B cell (primary cell): ENCODE results near the gene C2orf92. TPM values are rescaled to one million over a fixed set of nuclear protein-coding genes. Genes with fewer than 3 reads are reported as not detected.

Experiments used
- ATAC-seq: fragments of 200-7000 bp; cut with Tn5 transposase; one replicate; pipeline ENCODE4 v1.10.0; 2021; ENCODE audit warnings: low read depth, mild to moderate bottlenecking, moderate number of reproducible peaks, moderate library complexity
- CTCF ChIA-PET: fragments of 350-600 bp; sonication (Branson Sonifier 250); formaldehyde crosslinking; loops from one replicate; lab custom pipeline; 2021; ENCODE audit warnings: antibody characterized with exemption, inconsistent platforms; lab: Charles Lee
- POLR2A ChIA-PET: fragments of 350-600 bp; sonication (Branson Sonifier 250); formaldehyde crosslinking; loops from one replicate; lab custom pipeline; 2021; ENCODE audit warnings: antibody characterized with exemption; lab: Charles Lee
- DNase-seq: peaks from one replicate; pipeline ENCODE4 v3.0.0; 2013
- H2AFZ ChIP-seq: 2 replicates; pipeline ENCODE4 v1.6.1; 2012; ENCODE audit warnings: mild to moderate bottlenecking, low read depth, low read length; ENCODE audit not compliant: insufficient read depth, poor library complexity, severe bottlenecking
- H3K27ac ChIP-seq, 2 donors: 1 replicate in 1 of 2; 2 replicates in 1 of 2; pipeline ENCODE4 v1.5.1; 2012 to 2013; ENCODE audit warnings: low read length in 2 of 2, mild to moderate bottlenecking in 2 of 2, moderate library complexity in 1 of 2
- H3K27me3 ChIP-seq, 4 experiments: fragments of 200-600 bp in 1 of 4; sonication (generic) in 1 of 4; replicated peaks in 1 of 4; 1 replicate in 2 of 4; 2 replicates in 2 of 4; pipeline versions ENCODE4 v1.6.1 to v1.7.0; 2013 to 2016; ENCODE audit warnings: low read length in 3 of 4, mild to moderate bottlenecking in 2 of 4, mixed read lengths in 1 of 4, moderate library complexity in 1 of 4; ENCODE audit not compliant: insufficient read depth in 4 of 4, control insufficient read depth in 3 of 4; ENCODE audit errors: control extremely low read depth in 1 of 4
- H3K36me3 ChIP-seq, 2 experiments: replicated peaks in 1 of 2; 1 replicate in 1 of 2; 2 replicates in 1 of 2; pipeline versions ENCODE4 v1.6.1 to v1.7.1; 2013; ENCODE audit warnings: low read length in 1 of 2; ENCODE audit not compliant: insufficient read depth in 2 of 2, control insufficient read depth in 1 of 2; ENCODE audit errors: control extremely low read depth in 1 of 2, extremely low read depth in 1 of 2
- H3K4me1 ChIP-seq, 2 donors: fragments of 200-600 bp in 1 of 2; sonication (generic) in 1 of 2; 1 replicate in 1 of 2; 2 replicates in 1 of 2; pipeline versions ENCODE4 v1.5.1 to v1.6.1; 2013 to 2017; ENCODE audit warnings: low read length in 2 of 2; ENCODE audit not compliant: control insufficient read depth in 2 of 2, insufficient read depth in 2 of 2
- H3K4me2 ChIP-seq: replicated peaks from 2 replicates; pipeline ENCODE3; 2012; ENCODE audit warnings: mild to moderate bottlenecking, low read depth, low read length; ENCODE audit not compliant: poor library complexity, severe bottlenecking
- H3K4me3 ChIP-seq, 5 experiments: fragments of 200-600 bp in 1 of 5; sonication (generic) in 1 of 5; 1 replicate in 3 of 5; 2 replicates in 2 of 5; pipeline versions ENCODE4 v1.5.1 to v1.7.0; 2011 to 2016; ENCODE audit warnings: low read length in 4 of 5, mild to moderate bottlenecking in 4 of 5, low read depth in 2 of 5, control low read depth in 1 of 5, moderate library complexity in 1 of 5; ENCODE audit not compliant: insufficient read depth in 1 of 5; ENCODE audit errors: control extremely low read depth in 1 of 5, extremely low read depth in 1 of 5
- H3K79me2 ChIP-seq: fragments of 200-600 bp; sonication (generic); one replicate; pipeline ENCODE4 v1.6.0; 2016; ENCODE audit warnings: low read length; ENCODE audit not compliant: control insufficient read depth, insufficient read depth
- H3K9ac ChIP-seq: fragments of 200-600 bp; sonication (generic); 2 replicates; pipeline ENCODE4 v1.6.1; 2017; ENCODE audit warnings: mild to moderate bottlenecking, low read length, moderate library complexity
- H3K9me3 ChIP-seq, 3 donors: one replicate each; pipeline versions ENCODE4 v1.6.1 to v1.7.1; 2013; ENCODE audit warnings: low read length in 2 of 3; ENCODE audit not compliant: control insufficient read depth in 2 of 3, insufficient read depth in 1 of 3; ENCODE audit errors: control extremely low read depth in 1 of 3
- H4K20me1 ChIP-seq: 2 replicates; pipeline ENCODE4 v1.6.0; 2012; ENCODE audit warnings: mild to moderate bottlenecking, low read length; ENCODE audit not compliant: insufficient read depth, control insufficient read depth, poor library complexity, severe bottlenecking
- H3K27ac Mint-ChIP-seq: one replicate; pipeline ENCODE4 v1.8.0; 2021; ENCODE audit warnings: mixed read lengths
- H3K27me3 Mint-ChIP-seq: one replicate; pipeline ENCODE4 v1.8.0; 2021; ENCODE audit warnings: mixed read lengths
- H3K4me1 Mint-ChIP-seq: one replicate; pipeline ENCODE4 v1.8.0; 2021; ENCODE audit warnings: mixed read lengths
- H3K4me3 Mint-ChIP-seq: one replicate; pipeline ENCODE4 v1.8.0; 2021; ENCODE audit warnings: mixed read lengths
- H3K9me3 Mint-ChIP-seq: one replicate; pipeline ENCODE4 v1.8.0; 2022; ENCODE audit warnings: mixed read lengths; ENCODE audit not compliant: insufficient read depth
- EZH2 ChIP-seq: IDR thresholded peaks from 2 replicates; pipeline ENCODE4 v1.6.1; 2012; ENCODE audit warnings: borderline replicate concordance, low read depth, mild to moderate bottlenecking, moderate library complexity, low read length; ENCODE audit not compliant: insufficient read depth, poor library complexity, severe bottlenecking
- WGBS: methylation state at CpG from one replicate; pipeline ENCODE4 v1.1.5; 2013; ENCODE audit warnings: missing lambda C conversion rate; ENCODE audit not compliant: insufficient coverage; 5-methylcytosine and 5-hydroxymethylcytosine counted together
- intact Hi-C: fragments of 100-400 bp; cut with micrococcal nuclease; formaldehyde crosslinking; loops from one replicate; pipeline ENCODE4 v1.10.0; 2022
- polyA plus RNA-seq: library from polyadenylated mRNA; depleted of rRNA; stranded (reverse); fragments of >200 nt; gene quantifications from 2 replicates; pipeline ENCODE4 v1.2.3, GENCODE V29; 2012
- total RNA-seq, 2 donors: library from RNA; stranded (reverse); fragments of 120-200 nt in 1 of 2; gene quantifications; 1 replicate in 1 of 2; 2 replicates in 1 of 2; pipeline versions ENCODE4 v1.2.3 to v1.2.4, GENCODE V29; 2013 to 2022
- TF ChIP-seq, protein P1 (sequence below): fragments of 200-600 bp; IDR thresholded peaks from one replicate; pipeline ENCODE4 v1.8.0; 2022; ENCODE audit warnings: antibody characterized with exemption, mild to moderate bottlenecking

The C2orf92 gene
- total and polyA plus RNA-seq, 2 donors (not counting 1 experiment from before 2014, with no cell fraction given): 15.3 to 18.9 TPM

DNA sequence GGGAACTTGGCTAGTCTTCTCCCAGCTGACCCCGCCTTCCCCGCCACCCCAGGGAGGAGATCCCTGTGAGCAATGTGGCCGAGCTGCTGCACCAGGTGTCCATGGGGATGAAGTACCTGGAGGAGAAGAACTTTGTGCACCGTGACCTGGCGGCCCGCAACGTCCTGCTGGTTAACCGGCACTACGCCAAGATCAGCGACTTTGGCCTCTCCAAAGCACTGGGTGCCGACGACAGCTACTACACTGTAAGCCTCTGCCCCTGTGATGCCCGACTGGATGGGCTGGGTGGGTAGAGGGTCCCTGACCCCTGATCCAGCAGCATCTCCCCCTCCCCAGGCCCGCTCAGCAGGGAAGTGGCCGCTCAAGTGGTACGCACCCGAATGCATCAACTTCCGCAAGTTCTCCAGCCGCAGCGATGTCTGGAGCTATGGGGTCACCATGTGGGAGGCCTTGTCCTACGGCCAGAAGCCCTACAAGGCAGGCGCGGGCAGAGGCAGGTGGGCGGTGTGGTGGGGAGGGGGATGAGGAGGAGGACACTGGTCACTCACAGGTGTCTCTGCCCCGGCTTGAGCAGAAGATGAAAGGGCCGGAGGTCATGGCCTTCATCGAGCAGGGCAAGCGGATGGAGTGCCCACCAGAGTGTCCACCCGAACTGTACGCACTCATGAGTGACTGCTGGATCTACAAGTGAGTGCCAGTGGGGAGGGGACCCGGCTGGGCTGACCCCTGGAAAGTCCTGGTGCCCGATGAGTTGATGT lies 68.1 kb downstream of the C2orf92 start:
- no peak for DNase-seq
- WGBS: 96% methylated on average over 26 of the region's 32 CpGs
- Histone ChIP-seq H3K9me3 (no peaks in the 10 kb centered on the region), H2AFZ (no peak overlapping the region), H3K9ac (no peak overlapping the region), H3K79me2 (no peaks in the 10 kb centered on the region), H3K4me3 (no peak overlapping the region), H4K20me1 (no peaks in the 10 kb centered on the region), H3K27ac (no peak overlapping the region), H3K27me3 (no peaks in the 10 kb centered on the region), H3K4me2 (no peak overlapping the region), H3K4me1 (peaks cover 4 to 6% of the 10 kb centered on the region in 2 donors), H3K36me3 (no peaks in the 10 kb centered on the region)
- ChIA-PET POLR2A (no interaction called here), CTCF (interaction anchor here (1.5 kb wide), 1 partner anchor 10 kb away, joined by 3 read pairs; no protein-coding TSS in a partner anchor)
- Mint-ChIP-seq H3K27ac (no peak overlapping the region), H3K4me3 (no peak overlapping the region), H3K9me3 (no peaks in the 10 kb centered on the region), H3K4me1 (peaks cover 14% of the 10 kb centered on the region), H3K27me3 (peaks cover 4% of the 10 kb centered on the region)
- TF ChIP-seq EZH2: no peak
- TF ChIP-seq, protein P1, sequence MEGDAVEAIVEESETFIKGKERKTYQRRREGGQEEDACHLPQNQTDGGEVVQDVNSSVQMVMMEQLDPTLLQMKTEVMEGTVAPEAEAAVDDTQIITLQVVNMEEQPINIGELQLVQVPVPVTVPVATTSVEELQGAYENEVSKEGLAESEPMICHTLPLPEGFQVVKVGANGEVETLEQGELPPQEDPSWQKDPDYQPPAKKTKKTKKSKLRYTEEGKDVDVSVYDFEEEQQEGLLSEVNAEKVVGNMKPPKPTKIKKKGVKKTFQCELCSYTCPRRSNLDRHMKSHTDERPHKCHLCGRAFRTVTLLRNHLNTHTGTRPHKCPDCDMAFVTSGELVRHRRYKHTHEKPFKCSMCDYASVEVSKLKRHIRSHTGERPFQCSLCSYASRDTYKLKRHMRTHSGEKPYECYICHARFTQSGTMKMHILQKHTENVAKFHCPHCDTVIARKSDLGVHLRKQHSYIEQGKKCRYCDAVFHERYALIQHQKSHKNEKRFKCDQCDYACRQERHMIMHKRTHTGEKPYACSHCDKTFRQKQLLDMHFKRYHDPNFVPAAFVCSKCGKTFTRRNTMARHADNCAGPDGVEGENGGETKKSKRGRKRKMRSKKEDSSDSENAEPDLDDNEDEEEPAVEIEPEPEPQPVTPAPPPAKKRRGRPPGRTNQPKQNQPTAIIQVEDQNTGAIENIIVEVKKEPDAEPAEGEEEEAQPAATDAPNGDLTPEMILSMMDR: no peak
- ATAC-seq: no peak
- intact Hi-C loops: no loop called here
